MM.1S (cell line): ENCODE data around the gene PARVA.

Source experiments
- DNase-seq: peaks from one replicate; pipeline ENCODE4 v3.0.0-alpha.2; 2015
- H2AFZ ChIP-seq: fragments of 300-600 bp; sonication (generic); 2 replicates; pipeline ENCODE4 v1.6.0; 2016; ENCODE audit warnings: antibody characterized with exemption, low read length
- H3F3A ChIP-seq: fragments of 300-600 bp; sonication (generic); 2 replicates; pipeline ENCODE4 v1.6.1; 2016; ENCODE audit warnings: mild to moderate bottlenecking, antibody characterized with exemption, low read length, moderate library complexity, mixed read lengths; ENCODE audit not compliant: insufficient read depth
- H3K27ac ChIP-seq: fragments of 300-600 bp; sonication (generic); 2 replicates; pipeline ENCODE4 v1.5.1; 2016; ENCODE audit warnings: mild to moderate bottlenecking, low read length
- H3K27me3 ChIP-seq: fragments of 300-600 bp; sonication (generic); replicated peaks from 2 replicates; pipeline ENCODE4 v1.6.0; 2016; ENCODE audit warnings: low read length; ENCODE audit not compliant: insufficient read depth
- H3K36me3 ChIP-seq: fragments of 300-600 bp; sonication (generic); replicated peaks from 2 replicates; pipeline ENCODE4 v1.6.1; 2016; ENCODE audit warnings: mild to moderate bottlenecking, low read length, mixed read lengths; ENCODE audit not compliant: insufficient read depth
- H3K4me1 ChIP-seq: fragments of 300-600 bp; sonication (generic); 2 replicates; pipeline ENCODE4 v1.6.1; 2016; ENCODE audit warnings: low read length, mixed read lengths
- H3K4me2 ChIP-seq: fragments of 300-600 bp; sonication (generic); 2 replicates; pipeline ENCODE4 v1.6.0; 2016; ENCODE audit warnings: low read depth, low read length
- H3K4me3 ChIP-seq: fragments of 300-600 bp; sonication (generic); 2 replicates; pipeline ENCODE4 v1.5.1; 2016; ENCODE audit warnings: low read length, mixed read lengths
- H3K79me2 ChIP-seq: fragments of 300-600 bp; sonication (generic); 2 replicates; pipeline ENCODE4 v1.6.1; 2016; ENCODE audit warnings: mixed run types, low read length, mixed read lengths
- H3K9ac ChIP-seq: fragments of 300-600 bp; sonication (generic); 2 replicates; pipeline ENCODE4 v1.6.1; 2016; ENCODE audit warnings: low read length, mixed read lengths
- H3K9me2 ChIP-seq: fragments of 300-600 bp; sonication (generic); replicated peaks from 2 replicates; pipeline ENCODE4 v1.6.1; 2016; ENCODE audit warnings: mild to moderate bottlenecking, low read length, mixed read lengths; ENCODE audit not compliant: insufficient read depth
- H3K9me3 ChIP-seq: fragments of 300-600 bp; sonication (generic); replicated peaks from 2 replicates; pipeline ENCODE4 v1.6.1; 2016; ENCODE audit warnings: mild to moderate bottlenecking, low read length, mixed read lengths; ENCODE audit not compliant: insufficient read depth
- H4K20me1 ChIP-seq: fragments of 300-600 bp; sonication (generic); 2 replicates; pipeline ENCODE4 v1.6.1; 2016; ENCODE audit warnings: mild to moderate bottlenecking, low read length, moderate library complexity, mixed read lengths; ENCODE audit not compliant: insufficient read depth
- EZH2 ChIP-seq: fragments of 300-600 bp; sonication (generic); optimal IDR thresholded peaks from 2 replicates; pipeline ENCODE3; 2017; ENCODE audit warnings: low read depth, mild to moderate bottlenecking, antibody characterized with exemption, low read length, mixed read lengths
- EZH2phosphoT487 ChIP-seq: fragments of 300-600 bp; sonication (generic); IDR thresholded peaks from 2 replicates; pipeline ENCODE4 v1.6.1; 2018; ENCODE audit warnings: antibody characterized with exemption, low read length
- TF ChIP-seq, protein P1 (sequence below): fragments of 300-600 bp; sonication (generic); IDR thresholded peaks from 2 replicates; pipeline ENCODE4 v1.5.1; 2016; ENCODE audit warnings: antibody characterized with exemption, low read length, mixed read lengths

PARVA gene

GRCh38 chr11:12397931-12398334 is 20.6 kb downstream of the PARVA start:
- no peak overlapping the region for H3K27ac ChIP-seq
- no peak overlapping the region for H3K9ac ChIP-seq
- H3K4me2 ChIP-seq: no peak overlapping the region
- H3K9me3 ChIP-seq: no peaks in the 10 kb centered on the region
- H4K20me1 ChIP-seq: no peaks in the 10 kb centered on the region
- no peak overlapping the region for H2AFZ ChIP-seq
- H3K79me2 ChIP-seq: no peaks in the 10 kb centered on the region
- TF ChIP-seq EZH2 (no peak), EZH2phosphoT487 (no peak)
- TF ChIP-seq, protein P1, sequence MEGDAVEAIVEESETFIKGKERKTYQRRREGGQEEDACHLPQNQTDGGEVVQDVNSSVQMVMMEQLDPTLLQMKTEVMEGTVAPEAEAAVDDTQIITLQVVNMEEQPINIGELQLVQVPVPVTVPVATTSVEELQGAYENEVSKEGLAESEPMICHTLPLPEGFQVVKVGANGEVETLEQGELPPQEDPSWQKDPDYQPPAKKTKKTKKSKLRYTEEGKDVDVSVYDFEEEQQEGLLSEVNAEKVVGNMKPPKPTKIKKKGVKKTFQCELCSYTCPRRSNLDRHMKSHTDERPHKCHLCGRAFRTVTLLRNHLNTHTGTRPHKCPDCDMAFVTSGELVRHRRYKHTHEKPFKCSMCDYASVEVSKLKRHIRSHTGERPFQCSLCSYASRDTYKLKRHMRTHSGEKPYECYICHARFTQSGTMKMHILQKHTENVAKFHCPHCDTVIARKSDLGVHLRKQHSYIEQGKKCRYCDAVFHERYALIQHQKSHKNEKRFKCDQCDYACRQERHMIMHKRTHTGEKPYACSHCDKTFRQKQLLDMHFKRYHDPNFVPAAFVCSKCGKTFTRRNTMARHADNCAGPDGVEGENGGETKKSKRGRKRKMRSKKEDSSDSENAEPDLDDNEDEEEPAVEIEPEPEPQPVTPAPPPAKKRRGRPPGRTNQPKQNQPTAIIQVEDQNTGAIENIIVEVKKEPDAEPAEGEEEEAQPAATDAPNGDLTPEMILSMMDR: no peak
- no peaks in the 10 kb centered on the region for H3K9me2 ChIP-seq
- no peak overlapping the region for H3K4me3 ChIP-seq
- no peaks in the 10 kb centered on the region for H3K4me1 ChIP-seq
- no peaks in the 10 kb centered on the region for H3K27me3 ChIP-seq
- H3K36me3 ChIP-seq: no peaks in the 10 kb centered on the region
- no peak for DNase-seq
- no peaks in the 10 kb centered on the region for H3F3A ChIP-seq

DNA sequence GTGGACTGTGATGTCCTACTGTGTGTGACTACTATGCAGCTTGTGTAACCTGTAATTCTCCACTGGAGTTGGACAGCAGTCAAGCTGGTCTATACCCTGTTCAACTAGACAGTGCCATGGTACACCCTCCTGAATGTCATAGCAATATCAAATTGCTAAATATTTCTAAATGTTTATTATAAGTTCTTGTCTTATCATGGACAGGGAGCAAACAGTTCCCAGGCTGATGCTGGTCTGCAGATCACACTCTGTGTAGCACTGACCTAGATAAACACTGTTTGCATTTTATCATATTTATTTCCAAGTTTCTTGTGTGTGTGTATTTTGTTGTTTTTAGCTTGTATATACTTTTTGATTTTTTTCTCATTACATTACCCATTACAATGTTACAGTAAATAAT is 22.0 kb downstream of the PARVA start:
- no peaks in the 10 kb centered on the region for H4K20me1 ChIP-seq
- H2AFZ ChIP-seq: no peak overlapping the region
- DNase-seq: no peak
- H3K4me1 ChIP-seq: no peaks in the 10 kb centered on the region
- H3K27me3 ChIP-seq: no peaks in the 10 kb centered on the region
- H3K9me2 ChIP-seq: no peaks in the 10 kb centered on the region
- H3F3A ChIP-seq: no peaks in the 10 kb centered on the region
- H3K4me3 ChIP-seq: no peak overlapping the region
- no peak overlapping the region for H3K27ac ChIP-seq
- no peak overlapping the region for H3K4me2 ChIP-seq
- no peaks in the 10 kb centered on the region for H3K9me3 ChIP-seq
- H3K9ac ChIP-seq: no peak overlapping the region
- TF ChIP-seq, protein P1: no peak
- TF ChIP-seq EZH2 (no peak), EZH2phosphoT487 (no peak)
- H3K79me2 ChIP-seq: no peaks in the 10 kb centered on the region
- H3K36me3 ChIP-seq: no peaks in the 10 kb centered on the region

DNA sequence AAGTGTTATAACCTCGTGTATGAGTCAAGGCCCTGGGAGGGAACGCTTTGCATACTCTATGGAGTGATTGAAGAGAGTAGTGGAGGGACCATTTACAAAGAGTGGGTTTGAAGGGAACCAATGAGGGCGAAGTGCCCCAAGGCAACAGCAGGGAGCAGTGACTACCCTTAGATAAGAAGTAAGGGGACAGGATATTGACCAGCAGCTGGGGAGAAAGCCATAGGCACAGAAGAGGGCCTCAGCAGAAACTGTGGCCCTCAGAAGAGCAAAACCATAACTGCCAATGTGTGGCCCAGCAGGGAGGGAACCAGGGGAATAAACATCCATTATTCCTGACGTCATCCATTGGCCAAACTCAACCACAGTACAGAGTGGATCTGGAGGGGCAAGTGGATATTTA is 24.7 kb downstream of the PARVA start:
- H3K9ac ChIP-seq: no peak overlapping the region
- no peaks in the 10 kb centered on the region for H3K9me3 ChIP-seq
- no peak overlapping the region for H3K4me3 ChIP-seq
- no peaks in the 10 kb centered on the region for H3K79me2 ChIP-seq
- H3K9me2 ChIP-seq: no peaks in the 10 kb centered on the region
- no peaks in the 10 kb centered on the region for H3K27me3 ChIP-seq
- no peaks in the 10 kb centered on the region for H3K4me1 ChIP-seq
- TF ChIP-seq, protein P1: no peak
- TF ChIP-seq EZH2 (no peak), EZH2phosphoT487 (no peak)
- no peak overlapping the region for H3K27ac ChIP-seq
- no peak overlapping the region for H3K4me2 ChIP-seq
- no peaks in the 10 kb centered on the region for H3F3A ChIP-seq
- H2AFZ ChIP-seq: no peak overlapping the region
- no peak for DNase-seq
- no peaks in the 10 kb centered on the region for H4K20me1 ChIP-seq
- H3K36me3 ChIP-seq: no peaks in the 10 kb centered on the region
